ENCODE data around the gene VSTM4.

Gene VSTM4

DNA sequence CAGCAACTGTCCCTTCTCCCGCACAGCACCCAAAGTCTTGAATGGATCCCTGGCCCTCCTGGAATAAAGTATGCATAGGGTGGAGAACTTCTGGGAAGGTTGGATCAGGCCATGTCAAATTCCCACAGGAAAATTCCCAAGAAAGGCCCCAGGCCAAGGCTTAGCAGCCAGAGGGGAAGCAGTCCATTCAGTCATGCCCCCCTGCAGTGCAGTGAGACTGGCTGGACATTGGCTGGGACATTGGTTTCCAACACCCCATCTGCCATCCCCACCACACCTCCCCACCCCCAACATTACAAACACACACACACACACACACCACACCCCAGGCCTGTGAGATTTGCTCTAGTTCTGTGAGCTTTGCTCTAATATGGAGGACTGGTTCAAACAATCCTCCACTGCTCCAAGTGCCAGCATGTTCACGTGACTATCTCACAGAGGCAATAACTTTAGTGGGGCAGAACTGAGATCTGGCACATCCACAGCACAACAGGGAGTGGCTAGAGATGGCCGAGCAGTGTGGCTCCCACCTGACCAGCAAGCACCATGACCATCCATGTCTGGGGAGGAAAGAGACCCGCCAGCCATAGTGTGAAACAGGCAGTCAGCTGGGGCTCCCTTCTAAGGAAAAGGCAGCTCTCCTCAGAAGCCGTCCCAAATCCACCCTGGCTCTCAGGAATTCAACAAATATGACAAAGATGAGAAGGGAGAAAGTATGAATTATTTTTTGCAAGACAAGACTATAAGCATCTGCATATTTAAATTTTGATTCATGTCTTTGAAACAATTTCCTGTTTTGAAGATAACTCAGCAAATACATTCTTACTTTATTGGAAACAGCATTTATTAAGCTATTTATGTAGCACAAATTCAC lies 25.2 kb upstream of the VSTM4 start:
- no peak for DNase-seq

DNA sequence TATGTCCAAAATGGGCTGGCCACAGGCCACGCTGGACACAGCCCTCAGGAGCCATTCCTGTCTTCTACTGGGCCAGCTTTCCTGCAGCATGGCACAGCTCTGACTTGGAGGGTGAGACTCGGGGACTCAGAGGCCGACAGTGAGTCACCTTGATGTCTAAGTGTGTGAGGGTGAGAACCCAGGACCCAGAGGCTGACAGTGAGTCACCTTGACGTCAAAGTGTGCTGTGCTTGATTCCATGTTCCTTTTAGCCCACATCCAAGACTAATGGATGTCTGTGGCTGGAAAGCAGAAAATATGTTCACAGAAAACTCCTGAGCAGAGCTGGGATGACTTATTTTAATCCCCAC lies 24.5 kb upstream of the VSTM4 start:
- DNase-seq: no peak

- DNase-seq: no peak
These were observed 23.9 kb upstream of the VSTM4 start for GRCh38 chr10:49139028-49139845.

DNA sequence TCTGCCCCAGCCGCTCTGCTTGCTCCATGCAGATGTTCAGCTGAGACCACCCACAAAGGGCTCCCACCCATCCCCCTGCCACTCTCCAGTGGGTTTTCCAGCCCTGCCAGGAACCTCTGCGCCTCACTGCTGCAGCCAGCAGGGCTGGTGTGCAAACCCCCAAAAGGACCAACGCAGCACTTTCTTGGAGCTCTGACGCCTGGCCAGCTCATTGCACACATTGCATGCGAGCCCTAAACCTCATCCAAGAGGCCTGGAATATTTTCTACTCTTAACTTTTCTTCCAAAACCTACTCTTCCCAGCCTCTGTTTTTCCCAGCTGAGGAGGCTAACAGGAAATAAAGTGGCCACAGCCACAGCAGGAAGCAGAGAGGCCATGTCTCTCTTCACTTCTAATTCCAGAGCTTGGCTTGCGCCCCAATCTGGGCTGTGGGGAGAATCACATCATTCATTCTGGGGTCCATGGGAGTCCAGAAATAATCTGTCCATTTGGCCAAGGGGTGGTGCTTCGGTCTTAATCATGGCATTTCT lies 23.1 kb upstream of the VSTM4 start:
- DNase-seq: no peak

DNA sequence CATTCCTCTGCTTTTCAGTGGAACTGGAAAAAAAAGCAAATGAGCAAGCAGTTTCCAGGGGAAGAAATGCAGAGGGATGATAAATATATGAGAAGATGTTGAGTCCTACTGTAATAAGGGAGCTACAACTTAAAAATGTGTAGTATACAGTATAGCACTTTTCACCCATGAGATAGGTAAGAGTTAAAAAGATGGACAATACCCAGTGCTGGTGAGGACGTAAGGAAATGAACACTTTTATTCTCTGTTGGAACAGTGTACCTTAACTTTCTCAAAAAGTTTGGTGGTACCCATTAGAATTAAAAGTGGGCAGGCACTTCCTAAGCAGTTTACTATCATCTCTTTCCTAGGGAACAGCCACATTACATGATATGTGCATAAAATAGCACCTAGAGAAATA lies 21.2 kb upstream of the VSTM4 start:
- no peak for DNase-seq

GRCh38 chr10:49135575-49136313 lies 20.4 kb upstream of the VSTM4 start:
- no peak for DNase-seq

- DNase-seq: no peak
These were observed 19.0 kb upstream of the VSTM4 start for GRCh38 chr10:49134327-49134726.

GRCh38 chr10:49133706-49134248 lies 18.5 kb upstream of the VSTM4 start, which contains the start of gene FAM170B:
FAM170B (minus strand) TSS chr10:49134021; CDS start chr10:49133918, 103 bp downstream.
- no peak for DNase-seq

DNA sequence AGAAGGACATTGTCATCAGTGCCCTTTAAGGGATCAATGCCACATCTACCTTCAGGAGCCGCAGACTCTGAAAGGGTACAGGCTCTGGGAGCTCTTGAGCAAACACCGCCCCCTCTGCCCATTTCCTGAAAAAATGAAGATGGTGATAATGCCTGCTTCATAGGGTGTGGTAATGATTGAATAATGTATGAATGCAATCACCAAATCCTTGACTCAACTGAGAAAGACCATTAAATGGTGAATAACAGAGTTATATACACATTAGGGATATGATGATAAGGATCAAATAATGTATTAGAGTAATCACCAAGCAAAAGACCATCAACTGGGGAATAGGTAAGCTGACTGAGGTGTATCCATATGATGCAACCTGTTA lies 17.0 kb upstream of the VSTM4 start:
- DNase-seq: no peak

DNA sequence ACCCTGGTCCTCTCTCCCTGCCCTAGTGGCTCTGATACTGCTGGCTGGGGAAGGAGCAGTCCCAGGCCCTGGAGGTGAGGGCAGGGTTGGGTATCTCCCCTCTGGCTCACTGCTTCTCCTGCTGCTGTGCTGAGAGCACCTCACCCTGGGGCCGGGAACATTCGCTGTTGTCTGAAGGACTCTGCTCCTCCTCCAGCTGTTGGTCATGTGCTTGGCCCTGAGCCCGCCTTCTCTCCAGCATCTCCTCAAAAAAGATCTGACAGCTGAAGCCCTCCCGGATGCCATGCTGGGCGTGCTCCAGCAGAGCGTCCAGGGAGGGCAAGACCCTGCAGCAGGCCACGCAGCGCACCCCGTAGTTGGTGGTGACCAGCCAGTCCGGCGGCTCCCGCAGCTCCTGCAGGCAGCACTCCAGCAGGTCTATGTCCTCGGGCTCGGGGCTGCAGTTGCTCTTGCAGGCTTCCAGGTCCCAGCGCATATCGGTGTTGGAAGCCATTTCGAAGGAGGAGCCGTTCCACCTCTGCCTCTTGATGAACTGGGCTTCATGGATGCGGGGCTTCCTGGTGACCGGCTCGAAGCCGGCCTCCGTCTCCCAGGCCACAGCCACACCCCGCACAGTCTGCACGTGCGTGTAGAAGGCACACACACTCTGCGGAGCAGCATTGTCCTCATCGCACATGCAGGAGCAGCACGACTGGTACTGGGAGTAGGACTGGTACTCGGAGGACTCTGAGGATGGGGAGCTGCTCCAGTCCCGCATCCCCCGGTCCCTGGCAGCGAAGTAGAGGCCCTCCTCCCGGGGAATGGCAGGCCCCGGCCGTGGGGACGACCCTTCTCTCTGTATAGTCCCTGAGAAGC lies 16.4 kb upstream of the VSTM4 start:
- no peak for DNase-seq

DNA sequence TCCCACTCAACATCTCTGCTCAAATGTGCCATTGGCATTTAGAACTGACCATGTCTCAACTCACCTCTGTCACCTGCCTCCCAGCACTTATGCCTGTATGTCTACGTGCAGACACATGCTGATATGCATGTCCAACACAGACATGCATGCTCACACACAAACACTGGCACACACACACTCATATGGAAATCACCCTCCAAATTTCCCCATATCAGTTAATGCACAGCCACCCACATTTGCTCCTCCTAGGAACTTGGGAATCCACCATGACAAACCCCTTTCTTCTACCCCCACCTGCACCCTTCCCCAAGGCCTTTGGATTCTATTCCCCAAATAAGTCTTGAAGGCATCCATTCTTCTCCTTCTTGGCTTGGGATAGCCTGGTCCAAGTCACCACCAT lies 14.1 kb upstream of the VSTM4 start:
- DNase-seq: no peak

DNA sequence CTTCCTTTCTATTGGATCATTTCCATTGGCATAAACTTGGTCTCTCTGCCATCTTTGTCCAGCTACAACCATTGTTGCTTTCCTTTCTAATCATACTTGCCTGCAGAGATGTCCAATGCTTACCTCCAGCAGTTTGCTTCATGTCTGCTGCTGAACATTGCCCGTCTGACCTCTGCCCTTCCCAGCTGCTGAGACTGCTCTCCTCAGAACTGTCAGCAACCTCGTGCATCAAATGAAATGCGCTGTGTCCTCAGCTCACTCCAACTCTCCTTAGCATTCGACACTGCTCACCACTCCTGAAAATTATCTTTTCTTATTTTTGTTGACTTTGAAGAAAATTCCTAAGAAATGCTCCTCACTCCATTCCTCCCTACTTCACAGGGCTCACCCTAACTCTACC lies 13.5 kb upstream of the VSTM4 start:
- no peak for DNase-seq

- DNase-seq: no peak
These were observed 8.9 kb upstream of the VSTM4 start for GRCh38 chr10:49123981-49124950.

DNA sequence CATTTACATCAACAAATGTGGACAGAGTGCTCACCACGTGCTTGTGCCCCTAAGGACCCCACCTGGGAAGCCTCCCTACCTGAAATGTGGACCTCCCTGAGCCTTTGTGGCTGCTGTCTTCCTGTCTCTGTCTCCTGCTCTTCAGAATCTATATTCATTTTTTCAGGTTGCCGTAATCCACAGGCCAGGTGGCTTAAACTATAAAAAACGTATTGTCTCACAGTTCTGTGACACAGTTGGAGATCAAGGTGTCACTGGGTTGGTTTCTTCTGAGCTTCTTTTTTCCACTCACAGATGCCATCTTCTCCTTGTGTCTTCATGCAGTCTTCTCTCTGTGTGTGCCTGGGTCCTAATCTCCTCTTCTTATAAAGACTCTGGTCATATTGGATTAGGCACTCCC lies 5.6 kb upstream of the VSTM4 start:
- DNase-seq: no peak

- DNase-seq: no peak
These were observed 4.4 kb upstream of the VSTM4 start for GRCh38 chr10:49119746-49120145.

GRCh38 chr10:49118430-49119074 lies 3.2 kb upstream of the VSTM4 start:
- DNase-seq: no peak

DNA sequence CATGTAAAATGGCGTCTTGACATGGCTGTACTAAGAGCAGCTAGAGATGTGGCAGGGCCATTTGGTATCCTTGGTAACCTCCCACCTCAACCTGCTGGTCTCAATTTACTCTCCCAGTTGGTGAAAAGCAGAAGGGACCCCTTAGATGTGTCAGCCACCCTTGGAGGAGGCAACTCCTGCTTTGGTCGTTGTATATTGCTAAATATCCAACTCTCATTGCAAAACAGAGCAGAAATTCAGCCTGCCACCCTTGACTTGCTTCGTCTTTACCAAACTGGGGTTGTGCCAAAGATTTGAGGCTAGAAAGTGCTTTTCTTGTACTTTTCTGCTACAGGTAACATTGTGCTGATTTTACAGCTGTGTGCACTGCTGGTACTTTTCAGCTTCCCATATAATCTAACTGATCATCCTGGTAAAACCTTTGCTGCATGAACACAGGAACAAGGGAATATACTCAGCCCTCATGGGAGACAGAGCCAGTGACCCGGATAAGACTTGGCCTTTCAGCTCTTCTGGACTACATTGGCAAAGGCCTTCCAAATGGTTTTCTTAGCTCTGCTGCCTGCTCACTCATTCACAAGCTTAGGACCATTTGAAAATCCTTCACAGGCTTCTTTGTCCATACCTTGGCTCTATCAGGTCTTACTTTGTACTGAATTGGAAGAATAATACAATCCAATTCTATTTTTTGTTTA lies 2.2 kb upstream of the VSTM4 start:
- no peak for DNase-seq

GRCh38 chr10:49116509-49117375 lies 1.4 kb upstream of the VSTM4 start:
- DNase-seq: no peak

Measured in stimulated activated CD8-positive, alpha-beta memory T cell treated with anti-CD3 and anti-CD28 coated beads, Interleukin-4, amount 100 ng/mL, for 48 hours (primary cell).